Endometrial microvascular endothelial cells (primary cell): ENCODE results near the gene SGCA. TPM values are rescaled to one million over a fixed set of nuclear protein-coding genes. Genes with fewer than 3 reads are reported as not detected.

Experiments
- in situ Hi-C: cut with HindIII; loops from 2 replicates; pipeline ENCODE4 v1.10.0; 2017; ENCODE audit warnings: low sequenced_read_pairs, low pct_unique_long_range_greater_than_20kb; ENCODE audit errors: inconsistent ontology term
- total RNA-seq: library from RNA; depleted of rRNA; stranded (reverse); fragments of >200 nt; gene quantifications from one replicate; pipeline ENCODE4 v1.2.3, GENCODE V29; 2015; ENCODE audit errors: inconsistent ontology term

SGCA gene
- total RNA-seq, 1 donor from 2014 or later, result not detected

GRCh38 chr17:50211249-50212120 is 45.7 kb downstream of the SGCA start:
- in situ Hi-C loops, result no loop called here

- in situ Hi-C loops, result no loop called here
Measured at GRCh38 chr17:50212121-50212843, 46.5 kb downstream of the SGCA start.

GRCh38 chr17:50213026-50214022 is 47.5 kb downstream of the SGCA start:
- in situ Hi-C loops, result no loop called here

- in situ Hi-C loops, result no loop called here
Measured at GRCh38 chr17:50214976-50215760, 49.4 kb downstream of the SGCA start.

- in situ Hi-C loops, result no loop called here
Measured at GRCh38 chr17:50217591-50217990, 51.8 kb downstream of the SGCA start.

GRCh38 chr17:50218071-50218759 is 52.4 kb downstream of the SGCA start:
- in situ Hi-C loops, result no loop called here

GRCh38 chr17:50218771-50219315 is 53.0 kb downstream of the SGCA start:
- in situ Hi-C loops, result no loop called here

GRCh38 chr17:50219342-50219741 is 53.5 kb downstream of the SGCA start:
- in situ Hi-C loops, result no loop called here

- in situ Hi-C loops, result no loop called here
Measured at GRCh38 chr17:50219939-50220465, 54.2 kb downstream of the SGCA start.

GRCh38 chr17:50220811-50221210 is 55.0 kb downstream of the SGCA start:
- in situ Hi-C loops, result no loop called here

- in situ Hi-C loops, result no loop called here
Measured at GRCh38 chr17:50221266-50221863, 55.6 kb downstream of the SGCA start.

- in situ Hi-C loops, result no loop called here
Measured at GRCh38 chr17:50221864-50222545, 56.2 kb downstream of the SGCA start.

- in situ Hi-C loops, result no loop called here
Measured at GRCh38 chr17:50222922-50223321, 57.1 kb downstream of the SGCA start.
